HCT116 (cell line): ENCODE data around the gene LRRC3B. TPM values are rescaled to one million over a fixed set of nuclear protein-coding genes. Genes with fewer than 3 reads are reported as not detected.

Experiments used
- ATAC-seq: fragments of 200-7000 bp; cut with Tn5 transposase; 2 replicates; pipeline ENCODE4 v1.9.1; 2020; ENCODE audit warnings: mild to moderate bottlenecking, moderate library complexity
- BruUV-seq: library from RNA; stranded (reverse); fragments of 400-500 nt; replicated peaks from 2 replicates; lab custom pipeline; 2021; lab: Mats Ljungman, UMichigan
- CTCF ChIA-PET: fragments of 300-600 bp; sonication (Branson Sonifier 250); formaldehyde crosslinking; loops from one replicate; lab custom pipeline; 2021; ENCODE audit warnings: antibody characterized with exemption; lab: Charles Lee
- POLR2A ChIA-PET: fragments of 300-600, 350-600 bp; sonication (Branson Sonifier 250); formaldehyde crosslinking; loops from one replicate; lab custom pipeline; 2021; ENCODE audit warnings: antibody characterized with exemption; lab: Charles Lee
- RAD21 ChIA-PET, 2 experiments: fragments of 300-600 bp; sonication (Branson Sonifier 250); formaldehyde crosslinking; loops; one replicate each; lab custom pipeline; 2023; ENCODE audit warnings: low total read pairs in 2 of 2; ENCODE audit not compliant: uncharacterized antibody in 2 of 2, unreplicated experiment in 2 of 2, low non-redundant PET in 1 of 2; lab: Charles Lee
- DNase-seq: peaks from one replicate; pipeline ENCODE4 v3.0.0-alpha.2; 2010; ENCODE audit warnings: low read depth, low spot score
- H2AFZ ChIP-seq: fragments of 200-600 bp; shearing (Covaris generic), sonication (generic); 2 replicates; pipeline ENCODE4 v1.6.1; 2017; ENCODE audit warnings: low read depth, mixed run types, mixed read lengths, antibody characterized with exemption, low read length; ENCODE audit not compliant: poor library complexity, severe bottlenecking
- H3K27ac ChIP-seq: 2 replicates; pipeline ENCODE4 v1.5.1; 2012; ENCODE audit warnings: low read depth, low read length
- H3K27me3 ChIP-seq: fragments of 200-600 bp; sonication (generic); 2 replicates; pipeline ENCODE4 v1.6.1; 2016; ENCODE audit warnings: mixed run types, low read length, mixed read lengths; ENCODE audit not compliant: insufficient read depth
- H3K36me3 ChIP-seq, 2 experiments: fragments of 200-500 bp in 1 of 2; fragments of 200-600 bp in 1 of 2; sonication (Bioruptor generic) in 1 of 2; sonication (generic) in 1 of 2; 2 replicates each; pipeline versions ENCODE4 v1.5.1 to v1.6.1; 2014 to 2016; ENCODE audit warnings: low read length in 2 of 2, inconsistent platforms in 1 of 2, mixed read lengths in 1 of 2, mixed run types in 1 of 2; ENCODE audit not compliant: insufficient read depth in 2 of 2, control insufficient read depth in 1 of 2
- H3K4me1 ChIP-seq, 2 experiments: fragments of 200-600 bp in 1 of 2; sonication (generic) in 1 of 2; 2 replicates each; pipeline versions ENCODE4 v1.5.1 to v1.6.1; 2012 to 2017; ENCODE audit warnings: low read length in 2 of 2, inconsistent platforms in 1 of 2, mild to moderate bottlenecking in 1 of 2, mixed read lengths in 1 of 2, mixed run types in 1 of 2, moderate library complexity in 1 of 2; ENCODE audit not compliant: insufficient read depth in 2 of 2, control insufficient read depth in 1 of 2
- H3K4me2 ChIP-seq: fragments of 200-600 bp; sonication (generic); 2 replicates; pipeline ENCODE4 v1.6.1; 2017; ENCODE audit warnings: mixed run types, low read length, mixed read lengths
- H3K4me3 ChIP-seq, 2 experiments: fragments of 200-600 bp in 1 of 2; sonication (generic) in 1 of 2; replicated peaks in 1 of 2; 2 replicates each; pipeline ENCODE4 v1.5.1; 2011 to 2016; ENCODE audit warnings: low read length in 2 of 2, control low read depth in 1 of 2, low read depth in 1 of 2, mild to moderate bottlenecking in 1 of 2, mixed read lengths in 1 of 2, mixed run types in 1 of 2
- H3K79me2 ChIP-seq: fragments of 200-600 bp; sonication (generic); 2 replicates; pipeline ENCODE4 v1.6.1; 2017; ENCODE audit warnings: mild to moderate bottlenecking, mixed run types, low read length, moderate library complexity, mixed read lengths; ENCODE audit not compliant: insufficient read depth
- H3K9ac ChIP-seq: fragments of 200-600 bp; sonication (generic); 2 replicates; pipeline ENCODE4 v1.6.1; 2016; ENCODE audit warnings: low read length, mixed read lengths
- H3K9me2 ChIP-seq: fragments of 200-600 bp; sonication (generic), shearing (Covaris generic); 2 replicates; pipeline ENCODE4 v1.6.1; 2017; ENCODE audit warnings: mixed run types, mild to moderate bottlenecking, moderate library complexity; ENCODE audit not compliant: insufficient read depth
- H3K9me3 ChIP-seq, 2 experiments: fragments of 200-500 bp in 1 of 2; fragments of 200-600 bp in 1 of 2; sonication (Bioruptor generic) in 1 of 2; sonication (generic) in 1 of 2; 2 replicates each; pipeline ENCODE4 v1.6.1; 2014 to 2017; ENCODE audit warnings: low read length in 2 of 2, mixed read lengths in 2 of 2, inconsistent platforms in 1 of 2, low read depth in 1 of 2, mild to moderate bottlenecking in 1 of 2, mixed run types in 1 of 2, moderate library complexity in 1 of 2; ENCODE audit not compliant: control insufficient read depth in 1 of 2, insufficient read depth in 1 of 2
- H4K20me1 ChIP-seq: fragments of 200-600 bp; sonication (generic), shearing (Covaris generic); 2 replicates; pipeline ENCODE4 v1.6.1; 2017; ENCODE audit warnings: mixed run types, mild to moderate bottlenecking, moderate library complexity; ENCODE audit not compliant: insufficient read depth
- CEBPB ChIP-seq: IDR thresholded peaks from 2 replicates; pipeline ENCODE4 v1.6.1; 2012; ENCODE audit warnings: low read depth
- EGR1 ChIP-seq: IDR thresholded peaks from 2 replicates; pipeline ENCODE4 v1.6.1; 2012; ENCODE audit warnings: low read depth
- ELF1 ChIP-seq: IDR thresholded peaks from 2 replicates; pipeline ENCODE4 v1.6.1; 2012; ENCODE audit warnings: low read depth, borderline replicate concordance
- EZH2 ChIP-seq: fragments of 200-600 bp; sonication (generic); IDR thresholded peaks from 2 replicates; pipeline ENCODE4 v1.6.1; 2017; ENCODE audit warnings: antibody characterized with exemption, mixed run types
- EZH2phosphoT487 ChIP-seq: fragments of 200-600 bp; IDR thresholded peaks from 2 replicates; pipeline ENCODE4 v1.6.1; 2018; ENCODE audit warnings: antibody characterized with exemption, borderline replicate concordance
- FOSL1 ChIP-seq: IDR thresholded peaks from 2 replicates; pipeline ENCODE4 v1.6.1; 2012; ENCODE audit warnings: low read depth
- POLR2A ChIP-seq: IDR thresholded peaks from 2 replicates; pipeline ENCODE4 v1.7.0; 2011; ENCODE audit warnings: borderline replicate concordance; ENCODE audit not compliant: insufficient read depth, insufficient read length; ENCODE audit errors: extremely low read depth
- POLR2AphosphoS5 ChIP-seq: IDR thresholded peaks from 2 replicates; pipeline ENCODE4 v1.6.1; 2011; ENCODE audit warnings: mild to moderate bottlenecking, low read depth, low read length, moderate library complexity
- RAD21 ChIP-seq: IDR thresholded peaks from 2 replicates; pipeline ENCODE4 v1.6.1; 2012; ENCODE audit warnings: low read depth, mild to moderate bottlenecking
- SIN3A ChIP-seq: IDR thresholded peaks from 2 replicates; pipeline ENCODE4 v1.6.1; 2012; ENCODE audit warnings: low read depth
- TCF7L2 ChIP-seq: IDR thresholded peaks from 2 replicates; pipeline ENCODE4 v1.7.0; 2011; ENCODE audit warnings: borderline replicate concordance, inconsistent platforms; ENCODE audit not compliant: insufficient read depth, insufficient read length; ENCODE audit errors: extremely low read depth
- YY1 ChIP-seq: IDR thresholded peaks from 2 replicates; pipeline ENCODE4 v1.6.1; 2011; ENCODE audit warnings: low read length, low read depth, moderate library complexity, mild to moderate bottlenecking; ENCODE audit not compliant: insufficient replicate concordance; ENCODE audit errors: extremely low read depth
- ZFX ChIP-seq: fragments of 450-650 bp; IDR thresholded peaks from 2 replicates; pipeline ENCODE4 v1.6.1; 2017
- ZNF274 ChIP-seq: fragments of 200-500 bp; sonication (Bioruptor generic); IDR thresholded peaks from 2 replicates; pipeline ENCODE4 v1.6.1; 2014; ENCODE audit warnings: mild to moderate bottlenecking, low read depth, low read length, inconsistent platforms
- intact Hi-C: fragments of 100-400 bp; cut with micrococcal nuclease; formaldehyde crosslinking; loops from 2 replicates; pipeline ENCODE4 v1.10.0; 2022
- total RNA-seq: library from RNA; stranded (reverse); gene quantifications from one replicate; pipeline ENCODE4 v1.2.1, GENCODE V29; 2021; ENCODE audit not compliant: unreplicated experiment
- TF ChIP-seq, protein P1 (sequence below): IDR thresholded peaks from 2 replicates; pipeline ENCODE4 v1.6.1; 2012
- TF ChIP-seq, protein P2 (sequence below): IDR thresholded peaks from 2 replicates; pipeline ENCODE4 v1.6.1; 2011; ENCODE audit warnings: mild to moderate bottlenecking, low read length, moderate library complexity; ENCODE audit not compliant: insufficient replicate concordance; ENCODE audit errors: extremely low read depth
- TF ChIP-seq, protein P3 (sequence below): IDR thresholded peaks from 2 replicates; pipeline ENCODE4 v1.6.1; 2012

The LRRC3B gene
- total RNA-seq, 1 experiment from 2014 or later = not detected

DNA sequence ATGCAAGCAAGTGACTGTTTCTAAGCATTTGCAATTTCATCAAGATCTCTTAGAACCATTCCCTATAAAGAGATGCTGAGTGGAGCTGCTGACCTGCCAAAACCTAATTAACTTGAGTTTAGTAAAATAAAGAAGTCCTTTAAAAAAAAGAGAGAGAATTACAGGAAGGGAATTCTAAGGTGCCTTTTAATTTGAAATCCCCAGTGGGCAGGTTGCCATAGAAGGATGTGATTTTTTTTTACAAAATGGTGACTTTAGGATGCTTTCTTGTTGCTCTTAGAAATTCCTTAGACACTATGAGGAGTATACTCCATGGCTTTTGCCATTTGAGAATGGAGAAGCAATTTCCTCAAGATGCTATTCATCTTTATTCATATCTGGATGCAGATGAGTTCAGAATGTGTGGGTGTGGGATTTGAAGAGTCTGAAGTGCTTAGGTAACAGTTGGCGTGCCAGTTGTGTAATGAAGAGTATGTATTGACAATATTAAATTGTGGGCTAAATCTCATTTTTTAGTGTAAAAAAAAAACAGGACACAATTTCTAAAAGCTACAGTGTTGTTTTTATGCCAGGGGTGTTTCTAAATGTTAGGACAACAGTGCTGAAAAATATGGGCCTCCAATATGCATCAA, 13.6 kb downstream of the LRRC3B start:
- Histone ChIP-seq H3K36me3 (no peaks in the 10 kb centered on the region), H3K9me3 (no peaks in the 10 kb centered on the region), H2AFZ (no peak overlapping the region), H3K9me2 (no peaks in the 10 kb centered on the region), H3K4me3 (no peak overlapping the region), H3K4me2 (no peak overlapping the region), H3K27me3 (no peaks in the 10 kb centered on the region), H3K4me1 (no peaks in the 10 kb centered on the region)
- no peak for ATAC-seq
- CTCF ChIA-PET = no interaction called here
- intact Hi-C loops = no loop called here
- DNase-seq = no peak
- no peak for TF ChIP-seq EZH2
- TF ChIP-seq, all 23 proteins: peak for 0
- RAD21 ChIA-PET = no interaction called here
- no peaks in the 10 kb centered on the region for H4K20me1 ChIP-seq
- H3K27ac ChIP-seq = no peak overlapping the region
- POLR2A ChIA-PET = no interaction called here
- BruUV-seq = no TSS peak
- no peaks in the 10 kb centered on the region for H3K79me2 ChIP-seq
- H3K9ac ChIP-seq = no peak overlapping the region

DNA sequence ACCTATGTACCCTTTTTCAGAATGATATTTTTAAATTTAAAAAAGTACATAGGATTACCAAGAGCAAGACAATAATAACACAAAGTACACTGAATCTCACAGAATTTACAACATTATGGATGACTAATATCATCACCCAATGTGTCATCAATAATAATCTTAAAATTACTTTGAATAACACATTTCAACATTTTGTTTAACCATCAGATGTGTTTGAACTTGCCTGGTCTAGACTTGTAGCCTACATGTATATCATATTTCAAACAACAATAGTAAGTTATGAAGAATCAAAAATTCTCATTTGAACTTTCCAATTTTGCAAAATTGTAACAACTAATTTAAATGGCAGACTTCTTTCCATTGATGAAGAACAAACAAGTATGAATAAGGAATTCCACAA, 15.1 kb downstream of the LRRC3B start:
- H3K36me3 ChIP-seq = no peaks in the 10 kb centered on the region
- no TSS peak for BruUV-seq
- no peaks in the 10 kb centered on the region for H3K79me2 ChIP-seq
- no peak for DNase-seq
- ATAC-seq = no peak
- H2AFZ ChIP-seq = no peak overlapping the region
- no peaks in the 10 kb centered on the region for H3K9me3 ChIP-seq
- H3K4me2 ChIP-seq = no peak overlapping the region
- CTCF ChIA-PET = no interaction called here
- H3K27ac ChIP-seq = no peak overlapping the region
- H3K4me3 ChIP-seq = no peak overlapping the region
- RAD21 ChIA-PET = no interaction called here
- no peak overlapping the region for H3K9ac ChIP-seq
- no peaks in the 10 kb centered on the region for H3K9me2 ChIP-seq
- H3K27me3 ChIP-seq = no peaks in the 10 kb centered on the region
- TF ChIP-seq POLR2AphosphoS5 (no peak), ZNF274 (no peak), SIN3A (no peak), EGR1 (no peak), TCF7L2 (no peak), CEBPB (no peak), POLR2A (no peak), FOSL1 (no peak), ZFX (no peak), YY1 (no peak), RAD21 (no peak), EZH2phosphoT487 (no peak), ELF1 (no peak)
- TF ChIP-seq, protein P1, sequence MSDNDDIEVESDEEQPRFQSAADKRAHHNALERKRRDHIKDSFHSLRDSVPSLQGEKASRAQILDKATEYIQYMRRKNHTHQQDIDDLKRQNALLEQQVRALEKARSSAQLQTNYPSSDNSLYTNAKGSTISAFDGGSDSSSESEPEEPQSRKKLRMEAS = no peak
- TF ChIP-seq, protein P2, sequence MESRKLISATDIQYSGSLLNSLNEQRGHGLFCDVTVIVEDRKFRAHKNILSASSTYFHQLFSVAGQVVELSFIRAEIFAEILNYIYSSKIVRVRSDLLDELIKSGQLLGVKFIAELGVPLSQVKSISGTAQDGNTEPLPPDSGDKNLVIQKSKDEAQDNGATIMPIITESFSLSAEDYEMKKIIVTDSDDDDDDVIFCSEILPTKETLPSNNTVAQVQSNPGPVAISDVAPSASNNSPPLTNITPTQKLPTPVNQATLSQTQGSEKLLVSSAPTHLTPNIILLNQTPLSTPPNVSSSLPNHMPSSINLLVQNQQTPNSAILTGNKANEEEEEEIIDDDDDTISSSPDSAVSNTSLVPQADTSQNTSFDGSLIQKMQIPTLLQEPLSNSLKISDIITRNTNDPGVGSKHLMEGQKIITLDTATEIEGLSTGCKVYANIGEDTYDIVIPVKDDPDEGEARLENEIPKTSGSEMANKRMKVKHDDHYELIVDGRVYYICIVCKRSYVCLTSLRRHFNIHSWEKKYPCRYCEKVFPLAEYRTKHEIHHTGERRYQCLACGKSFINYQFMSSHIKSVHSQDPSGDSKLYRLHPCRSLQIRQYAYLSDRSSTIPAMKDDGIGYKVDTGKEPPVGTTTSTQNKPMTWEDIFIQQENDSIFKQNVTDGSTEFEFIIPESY = no peak
- TF ChIP-seq, protein P3, sequence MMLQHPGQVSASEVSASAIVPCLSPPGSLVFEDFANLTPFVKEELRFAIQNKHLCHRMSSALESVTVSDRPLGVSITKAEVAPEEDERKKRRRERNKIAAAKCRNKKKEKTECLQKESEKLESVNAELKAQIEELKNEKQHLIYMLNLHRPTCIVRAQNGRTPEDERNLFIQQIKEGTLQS = no peak
- POLR2A ChIA-PET = no interaction called here
- no peaks in the 10 kb centered on the region for H4K20me1 ChIP-seq
- intact Hi-C loops = no loop called here
- no peaks in the 10 kb centered on the region for H3K4me1 ChIP-seq
